ENCODE data around the gene TP53I11. TPM values are rescaled to one million over a fixed set of nuclear protein-coding genes. Genes with fewer than 3 reads are reported as not detected.

The TP53I11 gene
- total RNA-seq, 4 donors from 2014 or later, result 42.4 to 128 (median 47.2) TPM

DNA sequence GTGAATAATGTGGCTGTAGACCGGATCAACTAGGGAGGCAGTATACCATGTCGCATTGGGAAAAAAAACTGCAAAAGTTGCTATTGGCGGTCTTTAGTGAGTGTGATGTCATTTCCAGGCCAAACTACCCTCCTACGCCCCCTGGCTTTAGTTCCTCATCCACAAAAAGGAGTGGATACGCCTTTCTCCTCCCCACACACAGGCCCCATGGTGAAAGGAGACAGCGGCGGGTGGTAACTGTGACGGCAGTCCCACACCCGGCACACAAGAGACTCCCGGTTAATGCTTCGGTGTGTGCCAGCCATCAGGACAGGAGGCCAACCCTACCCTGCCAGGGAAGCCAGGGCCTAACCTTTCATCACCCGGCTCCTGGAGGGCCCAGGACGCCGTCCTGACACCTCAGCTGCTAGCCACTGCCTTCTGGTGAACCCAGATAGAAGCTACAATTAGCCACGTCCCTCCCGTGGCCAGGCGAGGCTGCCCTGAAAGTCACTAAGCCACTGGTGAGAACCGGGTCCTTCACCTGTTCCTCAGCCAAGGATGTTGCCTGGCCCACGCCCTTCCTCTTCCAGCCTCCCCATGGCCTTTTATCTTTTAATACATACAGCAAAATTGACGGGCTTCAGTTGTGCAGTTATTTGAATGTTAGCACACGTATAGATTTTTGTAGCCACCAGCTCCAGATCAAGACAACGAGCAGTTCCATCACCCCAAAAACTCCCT lies 10.8 kb downstream of the TP53I11 start:
- intact Hi-C loops (cut with DNase I; ENCODE audit: low total_unique reads), result no loop called here
- 73 to 74% methylated on average over 22 of the region's 22 CpGs for WGBS, 2 donors
- no peak overlapping the region for H3K4me3 ChIP-seq (ENCODE audit: low read depth, poor library complexity, severe bottlenecking)
- TF ChIP-seq, protein P1, sequence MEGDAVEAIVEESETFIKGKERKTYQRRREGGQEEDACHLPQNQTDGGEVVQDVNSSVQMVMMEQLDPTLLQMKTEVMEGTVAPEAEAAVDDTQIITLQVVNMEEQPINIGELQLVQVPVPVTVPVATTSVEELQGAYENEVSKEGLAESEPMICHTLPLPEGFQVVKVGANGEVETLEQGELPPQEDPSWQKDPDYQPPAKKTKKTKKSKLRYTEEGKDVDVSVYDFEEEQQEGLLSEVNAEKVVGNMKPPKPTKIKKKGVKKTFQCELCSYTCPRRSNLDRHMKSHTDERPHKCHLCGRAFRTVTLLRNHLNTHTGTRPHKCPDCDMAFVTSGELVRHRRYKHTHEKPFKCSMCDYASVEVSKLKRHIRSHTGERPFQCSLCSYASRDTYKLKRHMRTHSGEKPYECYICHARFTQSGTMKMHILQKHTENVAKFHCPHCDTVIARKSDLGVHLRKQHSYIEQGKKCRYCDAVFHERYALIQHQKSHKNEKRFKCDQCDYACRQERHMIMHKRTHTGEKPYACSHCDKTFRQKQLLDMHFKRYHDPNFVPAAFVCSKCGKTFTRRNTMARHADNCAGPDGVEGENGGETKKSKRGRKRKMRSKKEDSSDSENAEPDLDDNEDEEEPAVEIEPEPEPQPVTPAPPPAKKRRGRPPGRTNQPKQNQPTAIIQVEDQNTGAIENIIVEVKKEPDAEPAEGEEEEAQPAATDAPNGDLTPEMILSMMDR (IDR thresholded peaks at IDR 0.05), result no peak
- no peak for TF ChIP-seq POLR2A (IDR thresholded peaks at IDR 0.05)
- no peak for DNase-seq (ENCODE audit: low spot score in 2 of 2)

- TF ChIP-seq, protein P1 (IDR thresholded peaks at IDR 0.05), result no peak
- no peak for TF ChIP-seq POLR2A (IDR thresholded peaks at IDR 0.05)
- H3K4me3 ChIP-seq (ENCODE audit: low read depth, poor library complexity, severe bottlenecking), result no peak overlapping the region
- WGBS, 2 donors, result 83 to 88% methylated on average over 18 to 19 of the region's 19 CpGs
- intact Hi-C loops (cut with DNase I; ENCODE audit: low total_unique reads), result no loop called here
- no peak for DNase-seq (ENCODE audit: low spot score in 2 of 2)
Observed at GRCh38 chr11:44938066-44938691, 12.5 kb downstream of the TP53I11 start.

- 86 to 90% methylated on average over 9 to 12 of the region's 12 CpGs for WGBS, 2 donors
- no peak overlapping the region for H3K4me3 ChIP-seq (ENCODE audit: low read depth, poor library complexity, severe bottlenecking)
- TF ChIP-seq, protein P1 (IDR thresholded peaks at IDR 0.05), result no peak
- no peak for TF ChIP-seq POLR2A (IDR thresholded peaks at IDR 0.05)
- intact Hi-C loops (cut with DNase I; ENCODE audit: low total_unique reads), result loop anchor here (2.0 kb wide), 1 partner anchor 166 kb away; no protein-coding TSS in a partner anchor
- DNase-seq (ENCODE audit: low spot score in 2 of 2), result no peak
Observed at GRCh38 chr11:44936951-44937543, 13.6 kb downstream of the TP53I11 start.

- no peak overlapping the region for H3K4me3 ChIP-seq (ENCODE audit: low read depth, poor library complexity, severe bottlenecking)
- TF ChIP-seq, protein P1 (IDR thresholded peaks at IDR 0.05), result peak in 2 of 3 donors; percentile 55 to 90
- TF ChIP-seq POLR2A (IDR thresholded peaks at IDR 0.05), result no peak
- 20 to 34% methylated on average over 13 to 15 of the region's 20 CpGs for WGBS, 2 donors
- intact Hi-C loops (cut with DNase I; ENCODE audit: low total_unique reads), result loop anchor here (2.0 kb wide), 1 partner anchor 166 kb away; no protein-coding TSS in a partner anchor
- peak; percentile 82 to 98 for DNase-seq (ENCODE audit: low spot score in 2 of 2)
Observed at GRCh38 chr11:44936525-44936924, 14.2 kb downstream of the TP53I11 start.

DNA sequence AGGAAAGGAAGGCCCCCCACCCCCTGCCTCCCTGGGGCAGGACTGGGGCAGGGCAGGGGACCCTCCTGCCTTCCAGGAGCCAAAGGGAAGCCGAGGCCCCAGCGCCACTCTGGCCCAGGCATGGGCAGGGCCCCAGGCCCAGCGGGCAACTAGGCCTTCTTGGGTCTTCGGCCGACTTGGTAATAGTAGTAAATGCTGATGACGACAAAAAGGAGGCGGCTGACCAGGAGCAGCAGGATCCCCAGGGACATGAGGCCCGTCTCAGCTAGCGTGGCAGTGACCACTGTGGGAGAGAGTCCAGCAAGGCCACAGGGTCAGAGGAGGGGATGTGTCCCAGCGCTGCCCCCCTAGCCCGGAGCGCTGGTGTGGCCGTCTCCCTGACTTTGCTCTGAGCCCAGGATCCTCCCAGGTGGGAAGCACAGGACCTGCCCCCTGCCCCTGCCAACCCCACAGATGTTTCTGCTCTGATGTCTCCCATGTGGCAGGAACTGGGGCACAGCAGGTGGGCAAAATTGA lies 15.9 kb downstream of the TP53I11 start:
- intact Hi-C loops (cut with DNase I; ENCODE audit: low total_unique reads), result no loop called here
- no peak overlapping the region for H3K4me3 ChIP-seq (ENCODE audit: low read depth, poor library complexity, severe bottlenecking)
- no peak for DNase-seq (ENCODE audit: low spot score in 2 of 2)
- 89 to 92% methylated on average over 7 to 13 of the region's 13 CpGs for WGBS, 2 donors
- no peak for TF ChIP-seq POLR2A (IDR thresholded peaks at IDR 0.05)
- TF ChIP-seq, protein P1 (IDR thresholded peaks at IDR 0.05), result no peak

All from lower leg skin (tissue), 4 donors.